ENCODE measurements around the gene P2RX6. TPM values are rescaled to one million over a fixed set of nuclear protein-coding genes. Genes with fewer than 3 reads are reported as not detected.
A peak's percentile ranks its signal among the peaks of the same experiment; 100 is the strongest.

P2RX6 gene
- total and polyA plus RNA-seq, 9 of the 15 experiments (the other 6 are each of a cell fraction or from before 2014, with no cell fraction given), result 0.01 to 3.9 (median 1.5) TPM; not detected in 1

- TF ChIP-seq RFX7 (CRISPR knock-in tag; IDR thresholded peaks at IDR 0.05), result 0 out of 2 replicates have a peak, but pooled peaks have one; percentile 60
- TF ChIP-seq, protein P1, sequence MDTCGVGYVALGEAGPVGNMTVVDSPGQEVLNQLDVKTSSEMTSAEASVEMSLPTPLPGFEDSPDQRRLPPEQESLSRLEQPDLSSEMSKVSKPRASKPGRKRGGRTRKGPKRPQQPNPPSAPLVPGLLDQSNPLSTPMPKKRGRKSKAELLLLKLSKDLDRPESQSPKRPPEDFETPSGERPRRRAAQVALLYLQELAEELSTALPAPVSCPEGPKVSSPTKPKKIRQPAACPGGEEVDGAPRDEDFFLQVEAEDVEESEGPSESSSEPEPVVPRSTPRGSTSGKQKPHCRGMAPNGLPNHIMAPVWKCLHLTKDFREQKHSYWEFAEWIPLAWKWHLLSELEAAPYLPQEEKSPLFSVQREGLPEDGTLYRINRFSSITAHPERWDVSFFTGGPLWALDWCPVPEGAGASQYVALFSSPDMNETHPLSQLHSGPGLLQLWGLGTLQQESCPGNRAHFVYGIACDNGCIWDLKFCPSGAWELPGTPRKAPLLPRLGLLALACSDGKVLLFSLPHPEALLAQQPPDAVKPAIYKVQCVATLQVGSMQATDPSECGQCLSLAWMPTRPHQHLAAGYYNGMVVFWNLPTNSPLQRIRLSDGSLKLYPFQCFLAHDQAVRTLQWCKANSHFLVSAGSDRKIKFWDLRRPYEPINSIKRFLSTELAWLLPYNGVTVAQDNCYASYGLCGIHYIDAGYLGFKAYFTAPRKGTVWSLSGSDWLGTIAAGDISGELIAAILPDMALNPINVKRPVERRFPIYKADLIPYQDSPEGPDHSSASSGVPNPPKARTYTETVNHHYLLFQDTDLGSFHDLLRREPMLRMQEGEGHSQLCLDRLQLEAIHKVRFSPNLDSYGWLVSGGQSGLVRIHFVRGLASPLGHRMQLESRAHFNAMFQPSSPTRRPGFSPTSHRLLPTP (IDR thresholded peaks at IDR 0.05; ENCODE audit: borderline replicate concordance, extremely low read depth, insufficient read length), result no peak
- peak in 1 of 2 experiments; percentile 29 for TF ChIP-seq E2F6 (IDR thresholded peaks at IDR 0.05; ENCODE audit: borderline replicate concordance in 1 of 2, extremely low read depth in 1 of 2, insufficient read depth in 1 of 2, insufficient read length in 1 of 2, low read depth in 1 of 2, low read length in 1 of 2, poor library complexity in 1 of 2, severe bottlenecking in 1 of 2)
- TF ChIP-seq HBP1 (CRISPR knock-in tag; IDR thresholded peaks at IDR 0.05), result peak; percentile 92; the same call in 1 of the 2 replicates
- TF ChIP-seq, protein P2, sequence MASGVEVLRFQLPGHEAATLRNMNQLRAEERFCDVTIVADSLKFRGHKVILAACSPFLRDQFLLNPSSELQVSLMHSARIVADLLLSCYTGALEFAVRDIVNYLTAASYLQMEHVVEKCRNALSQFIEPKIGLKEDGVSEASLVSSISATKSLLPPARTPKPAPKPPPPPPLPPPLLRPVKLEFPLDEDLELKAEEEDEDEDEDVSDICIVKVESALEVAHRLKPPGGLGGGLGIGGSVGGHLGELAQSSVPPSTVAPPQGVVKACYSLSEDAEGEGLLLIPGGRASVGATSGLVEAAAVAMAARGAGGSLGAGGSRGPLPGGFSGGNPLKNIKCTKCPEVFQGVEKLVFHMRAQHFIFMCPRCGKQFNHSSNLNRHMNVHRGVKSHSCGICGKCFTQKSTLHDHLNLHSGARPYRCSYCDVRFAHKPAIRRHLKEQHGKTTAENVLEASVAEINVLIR (CRISPR knock-in tag; IDR thresholded peaks at IDR 0.05), result 0 out of 2 replicates have a peak, but pooled peaks have one; percentile 15
- TF ChIP-seq, protein P3, sequence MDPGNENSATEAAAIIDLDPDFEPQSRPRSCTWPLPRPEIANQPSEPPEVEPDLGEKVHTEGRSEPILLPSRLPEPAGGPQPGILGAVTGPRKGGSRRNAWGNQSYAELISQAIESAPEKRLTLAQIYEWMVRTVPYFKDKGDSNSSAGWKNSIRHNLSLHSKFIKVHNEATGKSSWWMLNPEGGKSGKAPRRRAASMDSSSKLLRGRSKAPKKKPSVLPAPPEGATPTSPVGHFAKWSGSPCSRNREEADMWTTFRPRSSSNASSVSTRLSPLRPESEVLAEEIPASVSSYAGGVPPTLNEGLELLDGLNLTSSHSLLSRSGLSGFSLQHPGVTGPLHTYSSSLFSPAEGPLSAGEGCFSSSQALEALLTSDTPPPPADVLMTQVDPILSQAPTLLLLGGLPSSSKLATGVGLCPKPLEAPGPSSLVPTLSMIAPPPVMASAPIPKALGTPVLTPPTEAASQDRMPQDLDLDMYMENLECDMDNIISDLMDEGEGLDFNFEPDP (CRISPR knock-in tag; IDR thresholded peaks at IDR 0.05), result peak; percentile 55; the same call in 1 of the 2 replicates
- TF ChIP-seq DDX20 (tag; IDR thresholded peaks at IDR 0.05; ENCODE audit: low read depth), result no peak
- TF ChIP-seq RAD21 (CRISPR knock-in tag; conservative IDR thresholded peaks at IDR 0.05 in 1 of 2, IDR thresholded peaks at IDR 0.05 in 1 of 2), result 0 out of 4 replicates have a peak, but pooled peaks of 1 of the 2 experiments have one; percentile 21
- TF ChIP-seq ZBTB26 (CRISPR knock-in tag; IDR thresholded peaks at IDR 0.05), result peak; percentile 94; the same call in 1 of the 2 replicates
- no peak for TF ChIP-seq RB1 (IDR thresholded peaks at IDR 0.05; ENCODE audit: low read depth)
- 0 out of 4 replicates have a peak, but pooled peaks of 1 of the 2 experiments have one; percentile 19 for TF ChIP-seq TEAD1 (CRISPR knock-in tag; IDR thresholded peaks at IDR 0.05)
- TF ChIP-seq ZNF57 (CRISPR knock-in tag; IDR thresholded peaks at IDR 0.05), result 0 out of 2 replicates have a peak, but pooled peaks have one; percentile 13
- peak in 1 of 2 experiments; percentile 70; a peak in 1 of 4 replicates for TF ChIP-seq SRF (CRISPR knock-in tag; IDR thresholded peaks at IDR 0.05)
- no peak for TF ChIP-seq TBP (optimal IDR thresholded peaks at IDR 0.05; ENCODE audit: low read depth, low read length)
- no peak for TF ChIP-seq ZNF766 (CRISPR knock-in tag; conservative IDR thresholded peaks at IDR 0.05)
- 0 out of 2 replicates have a peak, but pooled peaks have one; percentile 21 for TF ChIP-seq ZNF354B (CRISPR knock-in tag; IDR thresholded peaks at IDR 0.05)
These were observed 571 bp downstream of the P2RX6 start (continued) for GRCh38 chr22:21015466-21016006.

Data from K562 (cell line).